ENCODE data around the gene ELAVL1. TPM values are rescaled to one million over a fixed set of nuclear protein-coding genes. Genes with fewer than 3 reads are reported as not detected.

The ELAVL1 gene
- total RNA-seq, 1 donor from 2014 or later, result 186 TPM

- H3K27me3 Mint-ChIP-seq (ENCODE audit: insufficient read depth), result no peaks in the 10 kb centered on the region
These were observed 25.9 kb downstream of the ELAVL1 start for GRCh38 chr19:7979559-7979958.

DNA sequence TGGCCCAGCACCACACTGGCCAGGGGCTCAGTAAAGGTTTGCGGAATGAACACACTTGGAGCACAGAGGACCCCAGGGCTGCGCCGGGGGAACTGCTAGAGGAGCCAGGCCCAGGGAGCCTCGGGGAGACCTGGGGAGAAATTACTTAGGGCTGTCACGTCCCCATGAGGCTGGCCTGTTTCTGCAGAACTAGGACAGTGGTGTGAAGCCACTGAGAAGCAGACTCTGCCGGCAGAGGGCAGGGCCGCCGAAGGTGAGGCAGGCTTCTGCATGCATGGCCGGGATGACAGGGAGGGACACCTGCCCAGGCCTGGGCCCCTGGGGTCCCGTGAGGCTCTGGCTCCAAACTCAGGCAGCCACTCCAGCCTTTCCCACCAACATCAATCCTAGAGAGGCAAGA, 26.4 kb downstream of the ELAVL1 start:
- H3K36me3 Mint-ChIP-seq (ENCODE audit: low read depth), result peaks cover 10% of the 10 kb centered on the region
- intact Hi-C loops (cut with micrococcal nuclease), result no loop called here
- H3K4me1 Mint-ChIP-seq (ENCODE audit: low read depth), result no peaks in the 10 kb centered on the region

More at GRCh38 chr19:7979559-7979958, 25.9 kb downstream of the ELAVL1 start:
- no peak overlapping the region for H3K27ac Mint-ChIP-seq
- DNase-seq (ENCODE audit: low spot score), result no peak
- peaks cover 12% of the 10 kb centered on the region for H3K36me3 Mint-ChIP-seq (ENCODE audit: low read depth)
- no peak overlapping the region for H3K4me3 Mint-ChIP-seq
- intact Hi-C loops (cut with micrococcal nuclease), result no loop called here
- no peaks in the 10 kb centered on the region for H3K9me3 Mint-ChIP-seq
- no peaks in the 10 kb centered on the region for H3K4me1 Mint-ChIP-seq (ENCODE audit: low read depth)

DNA sequence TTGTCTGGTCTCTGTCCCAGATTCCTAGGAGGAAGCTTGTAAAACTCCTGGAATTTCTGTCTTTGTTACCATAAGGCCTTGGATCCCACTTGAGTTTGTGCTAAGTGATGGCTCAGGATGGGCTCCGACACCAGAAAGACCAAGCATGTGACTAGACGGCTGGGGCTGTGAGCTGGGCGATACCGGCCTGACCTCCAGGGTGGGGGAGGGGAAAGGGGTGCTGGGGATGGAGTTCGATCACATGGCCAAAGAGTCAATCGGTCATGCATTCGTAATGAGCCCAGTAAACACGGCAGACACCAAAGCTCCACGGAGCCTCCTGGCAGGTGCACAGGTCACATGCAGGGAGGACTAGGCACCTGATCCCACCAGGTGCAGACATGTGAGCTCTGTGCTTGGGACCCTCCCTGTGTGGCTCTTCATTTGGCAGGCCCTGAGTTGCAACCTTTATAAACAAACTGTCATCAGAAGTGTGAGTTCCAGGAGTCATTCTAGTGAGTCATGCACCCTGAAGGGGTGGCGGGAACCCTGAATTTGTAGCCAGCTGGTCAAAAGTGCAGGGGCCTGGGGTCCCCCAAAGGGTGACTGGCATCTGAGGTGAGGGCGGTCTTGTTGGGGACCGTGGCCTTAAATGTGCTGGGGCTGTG, 27.1 kb downstream of the ELAVL1 start:
- peaks cover 12% of the 10 kb centered on the region for H3K36me3 Mint-ChIP-seq (ENCODE audit: low read depth)
- no peaks in the 10 kb centered on the region for H3K9me3 Mint-ChIP-seq
- no peaks in the 10 kb centered on the region for H3K27me3 Mint-ChIP-seq (ENCODE audit: insufficient read depth)
- no peak overlapping the region for H3K27ac Mint-ChIP-seq
- no peak for DNase-seq (ENCODE audit: low spot score)
- intact Hi-C loops (cut with micrococcal nuclease), result no loop called here
- H3K4me3 Mint-ChIP-seq, result no peak overlapping the region
- H3K4me1 Mint-ChIP-seq (ENCODE audit: low read depth), result no peaks in the 10 kb centered on the region

More for the DNA sequence above, 26.4 kb downstream of the ELAVL1 start:
- no peak overlapping the region for H3K27ac Mint-ChIP-seq
- no peak overlapping the region for H3K4me3 Mint-ChIP-seq
- no peaks in the 10 kb centered on the region for H3K9me3 Mint-ChIP-seq
- no peak for DNase-seq (ENCODE audit: low spot score)
- H3K27me3 Mint-ChIP-seq (ENCODE audit: insufficient read depth), result no peaks in the 10 kb centered on the region

DNA sequence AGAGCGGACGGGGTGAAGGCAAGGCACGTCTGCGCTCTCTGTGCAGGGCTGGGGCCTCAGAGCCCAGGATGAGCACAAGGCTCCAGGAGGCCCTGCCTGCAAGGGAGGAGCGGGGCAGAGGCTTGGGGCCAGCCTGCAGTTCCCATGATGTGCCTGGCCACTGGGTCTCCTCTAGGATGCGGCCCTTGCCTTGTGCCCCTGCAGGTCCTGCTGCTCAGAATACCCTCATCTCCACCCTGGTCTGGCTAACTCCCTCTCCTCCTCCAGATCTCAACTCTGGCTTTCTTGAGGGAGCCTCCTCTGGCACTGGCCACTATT, 27.8 kb downstream of the ELAVL1 start:
- Mint-ChIP-seq H3K4me3 (no peak overlapping the region), H3K27me3 (ENCODE audit: insufficient read depth) (no peaks in the 10 kb centered on the region), H3K36me3 (ENCODE audit: low read depth) (peaks cover 12% of the 10 kb centered on the region), H3K9me3 (no peaks in the 10 kb centered on the region), H3K27ac (no peak overlapping the region), H3K4me1 (ENCODE audit: low read depth) (no peaks in the 10 kb centered on the region)
- intact Hi-C loops (cut with micrococcal nuclease), result no loop called here
- DNase-seq (ENCODE audit: low spot score), result no peak

DNA sequence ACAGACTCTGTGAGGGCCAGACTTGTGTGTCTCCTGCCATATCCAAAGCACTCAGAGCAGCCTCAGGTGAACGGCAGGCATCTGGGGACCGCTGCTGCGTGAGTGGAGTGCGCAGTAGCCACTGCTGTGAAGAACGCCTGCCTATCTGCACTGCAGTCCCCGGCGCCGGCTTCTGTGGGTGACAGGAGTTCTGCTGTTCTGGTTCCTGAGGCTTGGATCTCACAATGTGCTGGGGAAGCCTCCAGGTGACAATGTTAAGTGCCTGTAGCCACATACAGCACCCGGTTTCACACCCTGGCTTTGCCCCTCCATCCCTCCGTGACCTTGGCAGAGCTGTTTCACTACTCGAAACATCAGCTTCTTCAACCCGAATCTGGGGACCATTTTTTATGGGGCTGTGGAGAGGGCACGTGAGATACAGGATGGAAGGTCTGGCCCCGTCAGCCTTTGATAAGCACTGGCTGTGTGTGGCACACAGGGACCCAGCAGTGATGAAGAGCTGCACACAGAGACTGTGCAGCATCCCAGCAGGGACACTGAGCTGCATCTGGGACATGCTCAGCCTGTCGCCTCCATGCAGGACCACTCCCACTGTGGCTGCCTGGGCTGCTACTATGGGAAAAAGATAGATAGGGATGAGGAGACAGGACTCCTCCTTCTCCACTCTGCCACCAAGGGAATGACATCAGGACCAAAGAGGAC, 28.3 kb downstream of the ELAVL1 start:
- intact Hi-C loops (cut with micrococcal nuclease), result no loop called here
- no peak for DNase-seq (ENCODE audit: low spot score)
- Mint-ChIP-seq H3K4me1 (ENCODE audit: low read depth) (no peaks in the 10 kb centered on the region), H3K27me3 (ENCODE audit: insufficient read depth) (no peaks in the 10 kb centered on the region), H3K27ac (no peak overlapping the region), H3K4me3 (no peak overlapping the region), H3K36me3 (ENCODE audit: low read depth) (peaks cover 12% of the 10 kb centered on the region), H3K9me3 (no peaks in the 10 kb centered on the region)

DNA sequence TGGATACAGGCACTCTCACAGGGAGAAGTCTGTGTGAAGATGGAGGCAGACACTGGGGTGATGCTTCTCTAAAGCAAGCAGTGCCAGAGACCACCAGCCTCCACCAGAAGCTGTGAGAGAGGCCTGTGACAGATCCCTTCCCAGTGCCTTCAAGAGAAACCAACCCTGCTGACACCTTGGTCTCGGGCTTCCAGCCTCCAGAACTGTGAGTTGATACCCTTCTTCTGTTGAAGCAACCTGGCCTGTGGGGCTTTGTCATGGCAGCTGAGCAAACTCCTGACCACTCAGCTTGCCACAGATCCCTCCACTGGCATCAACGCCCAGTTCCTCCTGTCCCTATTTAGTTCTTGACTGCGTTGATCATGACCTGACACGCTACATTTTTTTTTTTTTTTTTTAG, 29.0 kb downstream of the ELAVL1 start:
- H3K36me3 Mint-ChIP-seq (ENCODE audit: low read depth), result peaks cover 12% of the 10 kb centered on the region
- no peak overlapping the region for H3K4me3 Mint-ChIP-seq
- H3K4me1 Mint-ChIP-seq (ENCODE audit: low read depth), result no peaks in the 10 kb centered on the region
- H3K27ac Mint-ChIP-seq, result no peak overlapping the region
- no peak for DNase-seq (ENCODE audit: low spot score)
- intact Hi-C loops (cut with micrococcal nuclease), result no loop called here
- H3K9me3 Mint-ChIP-seq, result no peaks in the 10 kb centered on the region
- H3K27me3 Mint-ChIP-seq (ENCODE audit: insufficient read depth), result no peaks in the 10 kb centered on the region

DNA sequence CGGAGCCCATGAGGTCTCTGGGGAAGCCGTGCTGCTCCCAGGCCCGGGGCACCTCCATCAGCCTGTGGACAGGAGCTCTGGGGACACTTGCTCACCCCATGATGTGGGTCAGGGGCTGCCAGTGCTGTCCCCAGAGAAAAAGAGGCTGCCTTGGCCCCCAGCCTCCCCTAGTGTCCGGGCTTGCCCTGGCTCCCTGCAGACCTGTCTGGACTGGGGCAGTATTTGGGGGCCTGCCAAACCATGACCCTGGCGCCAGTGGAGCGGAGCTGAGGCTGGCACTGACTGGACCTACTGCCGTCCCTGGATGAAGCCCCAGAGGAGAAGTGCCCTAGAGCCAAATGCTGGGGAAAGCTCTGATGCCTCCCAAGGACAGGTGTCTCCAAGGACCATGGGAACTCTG, 30.4 kb downstream of the ELAVL1 start:
- Mint-ChIP-seq H3K4me3 (no peak overlapping the region), H3K9me3 (no peaks in the 10 kb centered on the region), H3K4me1 (ENCODE audit: low read depth) (no peaks in the 10 kb centered on the region), H3K27ac (no peak overlapping the region), H3K36me3 (ENCODE audit: low read depth) (peaks cover 9% of the 10 kb centered on the region), H3K27me3 (ENCODE audit: insufficient read depth) (no peaks in the 10 kb centered on the region)
- intact Hi-C loops (cut with micrococcal nuclease), result no loop called here
- no peak for DNase-seq (ENCODE audit: low spot score)

DNA sequence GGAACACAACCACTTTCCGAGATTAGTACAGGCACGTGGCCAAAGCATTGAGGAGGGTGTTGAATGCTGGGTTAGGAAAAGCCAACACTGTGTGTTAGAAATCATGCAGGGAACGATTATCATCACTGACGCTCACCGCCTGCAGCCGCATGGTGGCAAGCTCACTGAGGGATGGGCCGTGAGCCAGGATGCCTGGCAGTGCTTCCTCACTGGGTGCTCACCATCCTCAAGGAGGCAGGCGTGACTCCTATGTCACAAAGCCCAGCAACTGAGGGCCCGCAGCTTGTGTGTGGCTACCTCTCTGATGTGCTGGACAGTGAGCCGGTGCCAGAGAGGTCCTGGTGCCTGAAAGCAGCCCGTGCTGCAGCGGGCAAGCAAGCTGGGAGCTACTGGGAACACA, 31.6 kb downstream of the ELAVL1 start:
- H3K27me3 Mint-ChIP-seq (ENCODE audit: insufficient read depth), result no peaks in the 10 kb centered on the region
- H3K36me3 Mint-ChIP-seq (ENCODE audit: low read depth), result peaks cover 7% of the 10 kb centered on the region
- H3K27ac Mint-ChIP-seq, result no peak overlapping the region
- H3K9me3 Mint-ChIP-seq, result no peaks in the 10 kb centered on the region
- DNase-seq (ENCODE audit: low spot score), result no peak
- no peak overlapping the region for H3K4me3 Mint-ChIP-seq
- H3K4me1 Mint-ChIP-seq (ENCODE audit: low read depth), result no peaks in the 10 kb centered on the region
- intact Hi-C loops (cut with micrococcal nuclease), result no loop called here

DNA sequence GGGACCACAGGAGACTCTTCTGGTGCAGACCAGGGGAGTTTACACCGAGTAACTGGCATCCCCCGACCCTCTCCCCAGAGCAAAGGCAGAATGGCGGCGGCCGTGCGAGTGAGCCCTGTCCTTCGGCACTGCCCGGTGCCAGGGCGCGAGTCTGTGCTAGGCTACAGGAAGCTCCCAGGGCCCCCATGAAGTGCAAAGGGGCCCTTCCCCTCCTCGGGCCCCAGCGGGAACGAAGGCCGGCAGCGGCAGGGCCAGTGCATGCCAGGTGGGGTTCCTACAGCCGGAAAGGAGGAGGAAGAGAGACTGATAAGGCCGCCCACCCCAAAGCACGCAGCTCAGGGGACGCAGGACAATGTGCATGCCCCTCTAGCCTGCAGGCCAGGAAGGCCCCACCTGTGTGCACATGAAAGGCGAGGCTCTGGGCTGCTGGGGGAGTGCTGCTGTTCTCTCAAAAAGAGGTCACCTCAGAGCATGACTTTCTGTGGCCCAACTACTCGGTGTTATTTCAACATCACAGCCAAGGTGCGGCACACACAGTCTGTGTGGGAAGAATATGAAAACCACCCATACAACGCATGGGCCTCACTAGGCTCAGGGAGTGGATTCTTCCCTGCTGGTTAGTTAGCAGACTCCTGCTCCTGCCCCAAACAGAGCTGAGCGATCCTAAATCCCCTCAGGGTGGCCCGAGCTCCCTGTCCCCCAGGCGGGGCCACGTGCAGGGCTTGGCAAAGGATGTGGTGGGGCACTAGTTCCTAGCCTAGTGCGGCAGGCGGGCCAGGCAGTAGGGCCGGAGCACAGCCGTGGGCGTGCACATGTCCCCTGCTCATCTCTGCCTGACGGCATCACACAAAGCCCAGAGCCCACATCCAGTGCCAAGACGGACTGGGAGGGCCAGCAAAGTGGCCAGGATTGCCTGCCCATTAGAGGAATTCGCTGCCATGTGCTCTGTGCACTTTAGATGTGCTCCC, 33.6 kb downstream of the ELAVL1 start:
- Mint-ChIP-seq H3K27me3 (ENCODE audit: insufficient read depth) (no peaks in the 10 kb centered on the region), H3K4me3 (no peak overlapping the region), H3K27ac (no peak overlapping the region), H3K9me3 (no peaks in the 10 kb centered on the region), H3K4me1 (ENCODE audit: low read depth) (no peaks in the 10 kb centered on the region), H3K36me3 (ENCODE audit: low read depth) (peaks cover 10% of the 10 kb centered on the region)
- no peak for DNase-seq (ENCODE audit: low spot score)
- intact Hi-C loops (cut with micrococcal nuclease), result loop anchor here (2.0 kb wide), 1 partner anchor 31 kb away; no protein-coding TSS in a partner anchor

DNA sequence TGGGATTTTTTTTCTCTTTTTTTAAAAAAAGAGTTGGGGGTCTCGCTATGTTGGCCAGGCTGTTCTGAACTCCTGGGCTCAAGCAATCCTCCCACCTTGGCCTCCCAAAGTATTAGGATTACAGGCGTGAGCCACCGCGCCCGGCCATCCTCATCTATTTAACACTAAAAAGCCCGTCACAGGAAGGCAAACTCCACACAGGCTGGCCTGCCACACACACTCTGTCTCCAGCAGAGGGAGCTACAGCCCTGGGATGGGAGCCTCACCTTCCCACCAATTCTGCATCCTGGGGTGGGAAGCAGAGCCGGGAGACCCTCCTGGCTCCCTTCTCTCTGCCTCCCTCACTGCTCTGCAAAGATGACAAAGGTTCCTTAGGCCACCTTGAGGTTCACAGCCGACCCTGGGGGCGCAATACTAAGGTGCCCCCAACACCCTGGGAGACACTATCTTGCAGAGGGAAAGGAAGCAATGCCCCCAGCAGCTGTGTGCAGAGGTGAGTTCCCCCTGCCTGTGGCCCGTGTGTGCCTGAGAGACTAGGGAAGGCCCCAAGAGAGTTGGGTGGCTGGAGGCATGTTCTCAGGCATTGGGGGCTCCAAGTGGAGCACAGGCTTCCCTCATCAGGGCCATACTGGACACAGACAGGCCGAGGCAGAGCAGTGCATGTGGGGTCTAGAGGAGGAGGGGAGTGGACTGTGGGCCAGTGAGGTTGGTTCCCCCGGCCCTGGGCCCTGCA, 34.6 kb downstream of the ELAVL1 start:
- no peaks in the 10 kb centered on the region for H3K9me3 Mint-ChIP-seq
- H3K36me3 Mint-ChIP-seq (ENCODE audit: low read depth), result peaks cover 16% of the 10 kb centered on the region
- intact Hi-C loops (cut with micrococcal nuclease), result loop anchor here (2.0 kb wide), 1 partner anchor 32 kb away; no protein-coding TSS in a partner anchor
- H3K27ac Mint-ChIP-seq, result no peak overlapping the region
- peaks cover 4% of the 10 kb centered on the region for H3K4me1 Mint-ChIP-seq (ENCODE audit: low read depth)
- DNase-seq (ENCODE audit: low spot score), result no peak
- H3K27me3 Mint-ChIP-seq (ENCODE audit: insufficient read depth), result no peaks in the 10 kb centered on the region
- no peak overlapping the region for H3K4me3 Mint-ChIP-seq

GRCh38 chr19:7969555-7969939, 35.9 kb downstream of the ELAVL1 start:
- intact Hi-C loops (cut with micrococcal nuclease), result no loop called here
- peaks cover 4% of the 10 kb centered on the region for H3K4me1 Mint-ChIP-seq (ENCODE audit: low read depth)
- no peaks in the 10 kb centered on the region for H3K9me3 Mint-ChIP-seq
- H3K27ac Mint-ChIP-seq, result no peak overlapping the region
- DNase-seq (ENCODE audit: low spot score), result no peak
- no peaks in the 10 kb centered on the region for H3K27me3 Mint-ChIP-seq (ENCODE audit: insufficient read depth)
- H3K4me3 Mint-ChIP-seq, result no peak overlapping the region
- H3K36me3 Mint-ChIP-seq (ENCODE audit: low read depth), result peaks cover 20% of the 10 kb centered on the region

DNA sequence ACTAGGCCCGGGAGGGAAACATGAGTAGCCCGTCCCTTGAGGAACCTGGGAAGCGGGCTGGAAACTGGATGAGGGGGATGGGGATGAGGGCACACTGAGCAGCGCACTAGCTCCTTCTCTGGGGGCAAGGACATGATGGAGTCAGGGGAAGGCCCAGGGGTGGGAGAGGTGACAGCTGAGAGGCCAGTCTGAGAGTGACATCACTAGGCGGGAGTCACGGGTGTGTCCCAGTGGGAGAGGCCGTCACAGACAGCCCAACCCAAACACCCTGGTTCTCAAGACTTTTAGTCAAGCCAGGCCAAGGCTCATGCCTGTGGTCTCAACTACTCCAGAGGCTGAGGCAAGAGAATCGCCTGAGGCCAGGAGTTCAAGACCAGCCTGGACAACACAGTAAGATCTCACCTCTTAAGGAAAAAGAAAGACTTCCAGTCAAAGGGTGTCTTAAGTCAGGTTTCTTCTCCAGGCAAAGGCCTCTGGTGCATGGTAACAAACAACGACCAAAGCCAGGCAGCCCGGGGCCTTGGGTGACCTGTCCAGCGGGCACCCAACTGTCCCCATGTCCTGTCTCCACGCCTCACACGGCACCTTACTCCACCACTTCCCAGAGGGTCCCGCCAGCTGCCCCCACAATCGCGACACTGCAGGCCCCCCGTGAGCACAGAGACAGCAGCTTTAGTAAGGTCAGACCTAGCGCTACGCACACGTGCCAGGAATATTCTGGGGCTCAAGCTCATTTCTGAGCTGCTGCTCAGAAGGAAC, 36.5 kb downstream of the ELAVL1 start:
- no peak for DNase-seq (ENCODE audit: low spot score)
- Mint-ChIP-seq H3K9me3 (no peaks in the 10 kb centered on the region), H3K4me1 (ENCODE audit: low read depth) (peaks cover 4% of the 10 kb centered on the region), H3K27ac (no peak overlapping the region), H3K4me3 (no peak overlapping the region), H3K36me3 (ENCODE audit: low read depth) (peaks cover 21% of the 10 kb centered on the region), H3K27me3 (ENCODE audit: insufficient read depth) (no peaks in the 10 kb centered on the region)
- intact Hi-C loops (cut with micrococcal nuclease), result no loop called here
